Stimulated activated CD4-positive, alpha-beta T cell treated with anti-CD3 and anti-CD28 coated beads, Interleukin-4, amount 100 ng/mL, for 1 hour (primary cell): ENCODE data around the gene CNTNAP2.

Experiments
- DNase-seq: peaks from one replicate; pipeline ENCODE4 v3.0.0-alpha.2; 2020

CNTNAP2 gene

DNA sequence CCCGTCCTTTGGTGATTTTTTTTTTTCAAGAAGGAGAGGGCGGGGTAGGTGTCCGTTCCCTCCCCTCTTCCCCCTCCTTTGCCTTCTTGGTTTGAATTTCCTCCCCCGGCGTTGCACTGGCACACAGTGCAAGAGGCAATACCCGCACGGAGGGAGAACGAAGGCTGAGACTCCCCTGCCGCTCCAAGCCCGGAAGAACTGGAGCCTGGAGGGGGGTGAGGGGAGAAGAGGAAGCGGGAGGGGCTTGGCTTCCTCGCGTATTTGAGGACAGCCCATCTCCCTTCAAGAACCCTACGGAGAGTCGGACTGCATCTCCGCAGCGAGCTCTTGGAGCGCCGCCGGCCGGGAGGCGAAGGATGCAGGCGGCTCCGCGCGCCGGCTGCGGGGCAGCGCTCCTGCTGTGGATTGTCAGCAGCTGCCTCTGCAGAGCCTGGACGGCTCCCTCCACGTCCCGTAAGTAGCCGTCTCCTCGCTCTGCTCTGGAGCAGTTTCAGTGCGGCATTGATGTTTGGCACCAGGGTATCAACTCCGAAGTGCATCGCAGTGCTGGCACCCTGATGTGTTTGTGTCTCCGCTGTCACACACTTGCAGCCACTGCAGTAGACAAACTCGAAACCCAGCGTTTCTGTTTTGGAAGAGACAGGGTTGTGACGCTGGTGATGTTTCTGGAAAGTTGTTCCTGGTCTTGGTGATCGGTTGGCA is at the start of gene CNTNAP2:
TSS of gene CNTNAP2 (plus strand) at position 281 of the 702 bp plus-strand sequence. CDS start at position 357, 76 bp downstream.
- DNase-seq: no peak

DNA sequence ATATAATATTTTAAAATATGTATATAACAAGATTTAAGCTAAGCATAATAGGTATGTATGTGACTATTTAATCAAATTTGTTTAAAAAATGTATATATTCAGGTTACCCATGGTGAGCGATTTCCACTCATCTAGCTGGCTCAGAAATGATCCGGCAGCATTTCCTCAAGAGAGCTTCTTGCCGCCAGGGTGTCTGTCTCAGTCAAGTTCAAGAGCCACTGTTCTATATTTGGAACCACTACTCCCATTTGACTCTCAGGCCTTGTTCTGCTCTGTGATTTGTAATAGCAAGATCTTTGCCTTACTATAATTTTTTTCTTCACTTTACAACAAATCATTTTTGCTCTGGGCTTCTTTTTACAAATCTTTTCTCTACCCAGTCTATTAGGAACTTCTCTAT is 48.7 kb upstream of the CNTNAP2 start:
- DNase-seq: no peak

DNA sequence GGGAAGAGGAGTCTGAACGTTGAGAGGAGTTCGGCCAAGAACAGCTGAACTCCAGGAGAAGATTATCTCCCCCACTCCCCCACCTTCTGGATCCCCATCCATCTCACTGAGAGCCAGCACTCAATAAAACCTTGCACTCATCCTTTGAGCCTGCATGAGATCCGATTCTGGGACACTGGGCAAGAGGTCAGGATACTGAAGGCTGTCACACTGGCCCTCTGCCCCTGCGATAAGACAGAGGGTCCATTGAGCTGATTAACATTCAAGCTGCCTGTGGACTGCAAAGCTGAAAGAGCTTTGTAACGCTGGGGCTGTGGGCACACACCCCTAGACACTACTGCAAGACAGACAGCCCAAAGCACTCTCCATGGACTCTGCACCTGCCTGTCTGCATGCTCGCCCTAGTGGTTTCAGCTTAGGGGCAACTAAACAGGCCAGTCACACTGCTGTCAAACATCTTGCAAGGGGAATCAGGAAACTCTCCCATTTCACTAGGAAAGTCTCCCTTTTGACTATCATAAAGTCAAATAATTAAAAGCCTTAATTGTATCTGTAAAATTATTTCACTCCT is 42.3 kb upstream of the CNTNAP2 start:
- no peak for DNase-seq

DNA sequence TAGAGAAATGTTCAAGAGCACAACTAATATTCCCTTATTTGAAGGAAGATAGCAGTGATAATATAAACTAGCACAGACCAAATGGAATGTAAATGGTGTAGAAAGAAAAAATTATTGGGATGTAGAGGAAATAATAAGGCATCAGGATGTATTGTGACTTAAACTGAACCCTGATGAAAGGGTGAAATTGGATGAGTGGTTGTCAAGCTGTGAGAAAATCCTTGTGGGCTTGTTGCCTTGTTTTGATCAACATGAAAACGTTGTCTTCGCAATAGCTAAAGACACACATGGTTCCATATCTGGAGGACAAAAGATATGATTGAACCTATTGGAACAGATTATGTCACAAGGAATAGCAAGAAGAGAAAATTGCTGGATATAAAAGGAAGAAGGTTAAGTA is 40.3 kb upstream of the CNTNAP2 start:
- DNase-seq: no peak

DNA sequence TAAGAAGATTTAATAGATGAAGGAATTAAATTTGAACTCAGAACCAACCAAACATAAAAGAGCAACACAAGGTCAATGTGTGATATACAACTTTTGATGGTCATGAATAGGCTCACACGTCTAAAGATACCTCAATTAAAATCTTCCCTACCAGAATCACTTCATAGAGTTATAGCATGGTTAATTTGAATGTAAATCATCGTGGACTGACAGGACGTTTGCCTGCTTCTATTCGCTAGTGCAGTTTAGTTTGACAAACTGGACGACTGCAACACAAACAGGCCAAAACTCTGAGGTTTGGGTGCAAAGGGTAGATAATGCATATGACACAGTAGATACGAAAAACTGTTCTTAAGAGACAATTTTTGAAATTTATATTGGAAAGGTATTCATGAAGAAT is 32.5 kb upstream of the CNTNAP2 start:
- no peak for DNase-seq

DNA sequence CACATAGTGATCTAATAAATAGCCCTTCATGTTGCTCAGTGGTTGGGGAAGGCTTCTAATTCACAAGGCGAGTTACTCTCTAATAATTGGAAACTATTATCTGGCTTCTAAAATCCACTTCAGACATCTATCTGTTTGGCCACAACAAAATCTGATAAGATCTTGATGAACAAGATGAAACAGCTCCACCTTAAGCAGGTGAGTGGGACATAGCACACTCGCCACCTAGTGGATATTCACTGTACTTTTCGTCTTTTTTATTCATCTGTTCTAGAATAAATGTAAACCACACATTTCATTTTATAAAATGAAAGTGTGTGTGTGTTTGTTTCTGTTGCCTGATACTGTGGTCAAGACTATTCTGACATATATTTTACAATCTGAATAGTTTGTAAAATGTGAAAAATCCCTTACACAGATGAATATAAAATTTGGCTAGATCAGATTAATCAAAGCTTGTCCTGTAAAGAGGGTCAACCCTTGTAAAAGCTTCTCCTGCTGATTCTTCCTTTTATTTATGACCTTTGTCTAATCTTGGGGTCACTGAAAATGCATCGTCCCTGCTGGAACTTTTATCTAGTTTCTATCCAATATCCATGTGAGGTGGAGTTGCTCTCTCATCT is 26.5 kb upstream of the CNTNAP2 start:
- no peak for DNase-seq

DNA sequence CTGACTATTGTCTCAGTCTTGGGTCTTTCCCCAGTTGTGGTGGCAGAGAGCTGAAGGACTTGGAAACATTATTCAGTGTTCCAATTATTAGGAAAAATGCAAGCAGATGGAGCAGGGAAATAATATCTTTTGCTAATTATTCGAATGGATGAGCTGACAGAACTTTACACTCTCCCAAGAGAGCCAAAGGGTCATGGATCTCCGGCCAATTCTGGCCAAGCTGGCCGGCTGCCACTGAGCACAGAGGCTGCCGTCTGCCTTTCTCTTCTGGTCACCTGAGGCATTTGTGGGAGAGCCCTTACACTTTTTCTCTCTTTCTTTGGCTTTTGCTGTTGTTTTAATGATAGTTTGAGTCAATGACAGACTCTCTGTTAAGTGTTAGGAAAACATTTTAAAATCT is 22.2 kb upstream of the CNTNAP2 start:
- DNase-seq: no peak

DNA sequence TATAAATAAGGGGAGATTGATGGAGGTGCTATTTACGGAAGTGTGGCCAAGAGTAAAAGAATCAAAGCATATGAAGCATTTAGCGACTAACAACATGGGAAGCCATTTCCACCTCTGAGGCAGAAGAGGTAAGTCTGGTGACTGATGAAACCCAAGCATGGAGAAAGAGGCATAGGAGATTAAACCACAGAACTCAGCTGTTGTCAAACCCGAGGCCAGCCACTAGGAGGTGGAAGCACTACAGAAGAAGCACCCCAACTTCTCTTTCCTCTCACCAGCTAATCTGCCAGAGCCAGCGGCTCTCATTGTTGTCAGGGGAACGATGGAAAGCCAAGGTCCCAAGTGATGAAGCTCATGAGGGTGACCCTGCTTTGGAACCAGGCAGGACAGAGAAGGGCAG is 19.6 kb upstream of the CNTNAP2 start:
- DNase-seq: no peak

DNA sequence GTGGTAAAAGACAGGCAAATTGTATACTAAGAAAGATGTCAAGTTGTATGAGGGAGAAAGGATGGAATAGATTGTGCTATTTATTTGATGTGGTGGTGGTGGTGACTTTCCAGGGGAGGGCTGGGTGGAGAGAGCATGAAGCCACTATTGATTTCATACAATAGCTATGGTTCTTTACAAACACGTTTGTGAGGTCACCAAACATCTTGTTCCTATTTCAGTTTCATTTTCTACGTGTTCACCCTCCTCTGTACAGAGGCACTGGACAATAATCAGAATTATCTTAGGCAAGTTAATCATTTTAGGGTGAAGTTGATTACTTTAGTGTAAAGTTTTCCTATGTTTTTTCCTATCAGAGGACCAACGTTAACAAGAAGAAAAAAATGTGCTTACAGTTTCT is 10.3 kb upstream of the CNTNAP2 start:
- no peak for DNase-seq

DNA sequence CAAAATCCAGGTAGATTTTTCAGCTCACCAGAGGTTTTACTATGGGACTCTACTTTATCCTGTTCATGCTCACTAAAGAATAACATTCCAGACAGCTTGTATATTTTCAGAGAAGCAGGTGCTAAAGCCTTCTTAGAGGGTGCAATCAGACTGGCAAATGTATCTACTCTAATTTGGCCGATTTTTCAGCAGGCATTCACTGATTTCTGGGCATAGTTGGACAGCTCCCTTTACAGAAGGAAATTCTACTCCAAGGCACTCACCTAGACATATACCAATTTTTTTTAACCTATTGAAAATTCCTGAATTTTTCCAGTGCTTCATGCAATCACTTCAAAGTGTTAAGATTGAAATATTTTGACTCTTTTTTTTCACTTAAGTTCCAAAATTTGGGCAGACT is 3.8 kb upstream of the CNTNAP2 start:
- no peak for DNase-seq

DNA sequence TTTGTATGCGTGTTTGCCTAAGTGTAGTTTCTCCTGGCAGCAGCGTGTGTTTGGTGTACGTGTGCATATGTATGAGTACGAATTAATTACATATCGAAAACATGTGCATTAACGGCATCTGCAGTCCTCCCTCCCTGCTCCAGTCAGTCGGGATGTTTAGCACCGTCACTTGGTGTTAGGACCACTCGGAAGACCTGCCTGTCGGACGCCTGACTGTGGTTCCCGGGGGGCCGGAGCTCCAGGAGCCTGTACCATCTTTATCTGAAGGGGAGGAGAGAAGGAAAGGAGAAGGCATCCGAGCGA is 1.1 kb upstream of the CNTNAP2 start:
- no peak for DNase-seq

DNA sequence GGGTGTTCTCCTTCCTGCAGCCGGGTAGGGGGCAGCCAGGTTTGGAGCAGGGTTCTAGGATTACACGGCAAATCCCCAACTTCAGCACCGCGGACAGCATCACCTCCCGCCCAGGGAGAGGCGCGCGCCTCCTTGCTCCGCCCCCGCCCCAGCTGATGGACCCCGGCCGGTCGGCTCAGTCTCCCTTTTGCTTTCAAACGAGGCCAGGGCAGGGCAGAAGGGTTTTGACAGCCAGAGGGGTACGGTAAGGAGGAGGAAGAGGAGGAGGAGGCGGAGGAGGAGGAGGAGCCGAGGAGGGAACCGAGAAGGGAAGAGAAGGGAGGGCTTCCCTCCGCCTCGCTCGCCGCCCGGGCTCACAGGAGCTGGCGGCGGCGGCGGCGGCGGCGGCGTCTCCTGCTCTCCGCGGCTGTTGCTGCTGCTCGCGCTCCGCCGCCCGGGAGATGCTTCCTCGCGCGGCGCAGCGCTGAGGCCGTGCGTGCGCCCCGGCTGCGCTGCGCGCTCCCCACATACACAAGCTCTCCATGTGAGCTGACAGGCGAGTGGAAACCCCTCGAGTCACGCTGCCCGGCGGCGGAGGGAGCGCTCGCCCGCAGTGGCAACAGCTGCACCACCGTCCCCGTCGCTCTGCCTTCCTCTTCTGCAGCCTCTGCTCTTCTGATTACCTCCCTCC is 615 bp upstream of the CNTNAP2 start:
- DNase-seq: peak; percentile 12

DNA sequence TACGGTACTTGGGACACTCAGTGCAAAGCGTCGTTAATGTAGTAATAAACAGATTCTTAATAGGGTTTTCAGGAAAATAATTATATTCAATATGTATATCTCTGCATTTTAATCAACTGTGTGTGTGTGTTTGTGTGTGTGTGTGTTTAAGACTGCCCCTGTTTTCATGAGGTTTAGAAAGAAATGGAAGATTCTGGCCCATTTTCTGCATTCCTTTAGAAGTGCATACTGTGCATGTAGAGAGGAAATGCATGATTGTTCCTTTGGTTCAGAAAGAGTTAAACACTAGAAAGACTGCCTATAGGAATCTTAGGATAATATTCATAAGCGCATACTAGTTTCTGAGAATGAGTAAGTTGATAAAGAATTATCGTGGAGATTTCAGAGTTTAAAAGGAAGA is 975 bp downstream of the CNTNAP2 start:
- DNase-seq: no peak

DNA sequence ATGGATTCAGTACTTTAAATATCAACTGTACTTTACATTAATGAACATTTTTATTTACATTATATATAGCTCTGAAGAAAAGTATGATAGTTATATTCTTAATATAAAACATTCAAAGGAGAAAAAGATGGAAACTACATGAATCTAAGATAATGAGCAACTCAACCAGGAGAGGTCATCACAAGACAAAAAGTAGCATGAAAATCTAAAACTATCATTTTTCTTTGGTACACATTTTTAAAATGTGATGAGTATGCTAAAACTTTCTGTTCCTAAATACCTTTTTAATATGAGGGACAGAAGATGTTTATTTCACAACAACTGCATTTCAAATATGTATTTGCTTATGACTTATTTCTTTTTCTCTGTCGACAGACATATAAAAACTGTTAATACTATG is 2.4 kb downstream of the CNTNAP2 start:
- DNase-seq: no peak

DNA sequence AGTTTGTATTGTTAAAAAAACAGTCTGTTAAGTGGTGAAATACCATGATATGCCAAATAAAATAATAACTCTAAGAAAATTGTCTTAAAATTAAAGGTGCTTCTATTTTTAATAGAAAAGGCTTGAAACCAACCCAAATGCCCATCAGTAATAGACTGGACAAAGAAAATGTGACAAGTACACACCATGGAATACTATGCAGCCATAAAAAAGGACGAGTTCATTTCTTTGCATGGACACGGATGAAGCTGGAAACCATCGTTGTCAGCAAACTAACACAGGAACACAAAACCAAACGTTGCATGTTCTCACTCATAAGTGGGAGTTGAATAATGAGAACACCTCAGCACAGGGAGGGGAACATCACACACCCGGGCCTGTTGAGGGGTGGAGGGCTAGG is 7.1 kb downstream of the CNTNAP2 start:
- DNase-seq: no peak

DNA sequence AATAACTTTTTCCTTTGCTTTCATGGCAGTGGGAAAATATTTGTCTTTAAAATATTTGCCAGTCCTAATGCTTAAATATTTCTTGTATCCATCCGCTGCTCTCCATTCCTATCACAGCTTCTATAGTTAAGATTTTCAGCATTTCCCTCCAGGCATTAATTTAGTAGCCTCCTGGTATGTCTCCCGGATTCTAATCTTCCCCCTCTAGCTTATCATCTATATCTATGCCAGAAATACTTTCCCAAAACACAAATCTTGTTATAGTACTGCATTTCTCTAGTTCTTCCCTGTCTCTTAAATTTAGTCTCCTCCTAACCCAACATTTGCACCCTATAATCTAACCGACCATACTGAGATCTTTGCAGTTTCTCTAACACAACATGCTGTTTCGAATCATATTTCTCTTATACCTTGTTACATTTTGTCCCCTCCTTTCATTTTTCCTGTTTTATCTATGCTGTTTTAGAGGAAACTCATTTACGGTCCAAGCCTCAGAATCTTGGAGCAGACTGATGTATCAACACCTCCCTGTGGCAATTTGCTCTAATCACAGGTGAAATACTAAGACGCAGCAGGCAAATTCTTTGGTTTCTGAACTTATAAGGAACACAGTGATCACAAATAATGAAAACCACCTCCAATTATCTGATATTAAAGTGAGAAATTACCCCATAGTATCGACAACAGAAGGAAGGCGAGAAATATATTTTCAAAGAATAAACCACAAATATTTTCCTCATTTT is 10.3 kb downstream of the CNTNAP2 start:
- DNase-seq: no peak

DNA sequence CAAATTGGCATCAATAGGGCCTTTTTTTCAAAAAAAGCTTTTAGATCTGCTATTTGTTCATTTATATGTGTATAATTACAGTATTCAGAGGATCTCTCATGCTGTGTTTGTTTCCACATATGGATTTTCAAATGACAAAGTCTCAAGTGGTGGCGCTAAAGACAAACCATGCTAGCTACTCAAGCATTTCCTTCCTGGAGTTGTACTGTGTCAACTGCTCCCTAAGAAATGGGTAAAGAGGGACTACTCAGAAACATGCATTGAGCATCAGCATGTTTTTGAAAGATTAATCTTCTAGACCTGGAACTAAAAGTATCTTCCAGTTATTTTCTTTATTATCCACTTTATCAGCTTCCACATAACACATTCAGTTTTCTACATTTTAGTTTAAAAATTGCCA is 12.7 kb downstream of the CNTNAP2 start:
- DNase-seq: no peak

DNA sequence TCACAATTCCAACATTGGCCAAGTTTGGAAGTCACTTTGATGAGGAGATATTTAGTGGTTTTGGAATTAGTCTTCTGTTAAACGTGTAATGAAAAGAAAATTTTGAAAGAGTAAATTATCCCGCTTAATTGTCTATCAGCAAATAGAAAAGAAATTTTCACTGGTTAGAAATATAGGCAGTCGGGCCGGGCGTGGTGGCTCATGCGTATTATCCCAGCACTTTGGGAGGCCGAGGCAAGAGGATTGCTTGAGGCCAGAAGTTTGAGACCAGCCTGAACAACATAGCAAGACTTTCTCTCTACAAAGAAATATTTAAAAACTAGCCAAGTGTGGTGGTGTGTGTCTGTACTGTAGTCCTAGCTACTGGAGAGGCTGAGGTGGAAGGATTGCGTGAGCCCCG is 13.4 kb downstream of the CNTNAP2 start:
- DNase-seq: no peak

DNA sequence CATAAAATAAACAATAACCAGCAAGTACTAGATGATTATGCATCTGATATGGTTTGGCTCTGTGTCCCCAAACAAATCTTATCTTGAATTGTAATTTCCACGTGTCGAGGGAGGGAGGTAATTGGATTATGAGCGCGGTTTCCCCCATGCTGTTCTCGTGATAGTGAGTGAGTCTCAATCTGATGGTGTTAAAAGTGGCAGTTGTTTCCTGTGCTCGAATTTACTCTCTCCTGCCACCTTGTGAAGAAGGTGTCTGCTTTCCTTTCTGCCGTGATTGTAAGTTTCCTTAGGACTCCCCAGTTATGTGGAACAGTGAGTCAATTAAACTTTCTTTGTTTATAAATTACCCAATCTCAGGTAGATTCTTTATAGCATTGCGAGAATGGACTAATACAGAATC is 15.1 kb downstream of the CNTNAP2 start:
- no peak for DNase-seq

DNA sequence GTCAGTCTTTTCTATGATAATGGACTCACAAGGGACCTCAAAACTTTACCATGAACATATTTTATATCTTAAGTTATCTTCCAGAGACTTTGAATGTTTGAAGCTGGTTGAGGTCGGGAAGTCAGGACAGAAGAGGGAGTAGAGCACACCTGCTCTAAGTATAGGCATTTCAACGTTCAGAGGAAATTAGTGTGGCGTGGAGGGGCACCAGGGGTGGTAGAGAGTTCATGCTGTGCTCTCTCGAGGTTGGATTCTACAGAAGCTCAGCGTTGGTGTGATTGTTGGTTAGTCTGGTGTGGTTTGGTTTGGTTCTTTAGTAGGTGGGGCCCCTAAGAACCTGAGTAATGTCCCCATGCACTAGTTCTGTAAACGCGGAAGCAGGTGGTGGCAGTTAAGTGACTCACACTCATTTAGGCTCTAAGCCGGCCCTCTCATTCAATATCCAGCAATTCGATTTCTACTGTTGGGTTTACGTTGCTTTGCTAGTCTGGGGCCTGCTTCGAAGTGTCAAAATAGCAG is 19.8 kb downstream of the CNTNAP2 start:
- no peak for DNase-seq

DNA sequence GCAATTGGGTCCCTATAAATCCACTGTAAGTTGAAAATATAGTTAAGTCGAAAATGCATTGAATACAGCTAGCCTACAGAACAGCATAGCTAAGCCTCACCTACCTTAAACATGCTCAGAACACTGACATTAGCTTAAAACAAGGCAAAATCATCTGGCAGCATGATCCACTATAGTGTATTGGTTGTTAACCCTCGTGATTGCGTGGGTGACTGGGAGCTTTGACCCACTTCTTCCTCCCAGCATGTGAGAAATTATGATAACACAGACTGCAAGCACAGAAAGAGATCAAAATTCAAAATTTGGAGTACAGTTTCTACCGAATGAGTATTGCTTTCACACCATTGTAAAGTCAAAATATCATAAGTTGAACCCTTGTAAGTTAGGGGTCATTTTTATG is 22.3 kb downstream of the CNTNAP2 start:
- DNase-seq: no peak

DNA sequence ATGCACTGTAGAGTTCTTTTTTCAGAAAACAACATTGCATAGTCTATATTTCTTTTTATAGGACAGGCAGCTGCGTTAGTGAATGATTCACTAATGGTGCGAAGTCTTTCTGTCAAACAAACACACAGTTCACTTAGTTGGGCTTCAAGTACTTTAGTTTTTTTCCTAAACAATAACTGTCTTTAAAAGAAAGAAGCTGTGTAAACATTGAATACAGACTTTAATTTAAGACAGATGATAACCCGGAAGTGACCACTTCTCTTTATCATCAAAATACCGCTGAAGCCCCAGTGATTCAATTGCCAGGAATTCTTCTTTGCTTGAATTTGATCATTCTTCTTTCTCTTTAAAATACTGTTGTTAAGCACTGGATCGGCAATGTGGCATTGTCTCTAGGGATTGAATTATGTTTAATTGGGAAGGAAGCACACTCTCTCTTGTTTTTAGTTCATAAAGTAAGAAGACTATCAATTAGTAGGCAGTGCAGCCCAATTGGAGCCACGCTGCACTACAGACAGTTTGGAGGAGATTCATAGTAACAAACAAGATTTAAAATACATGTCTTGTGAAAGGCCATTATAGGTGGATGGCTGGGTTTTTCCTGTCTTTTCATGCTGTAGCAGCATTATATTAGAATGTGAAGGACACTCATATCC is 30.4 kb downstream of the CNTNAP2 start:
- no peak for DNase-seq

DNA sequence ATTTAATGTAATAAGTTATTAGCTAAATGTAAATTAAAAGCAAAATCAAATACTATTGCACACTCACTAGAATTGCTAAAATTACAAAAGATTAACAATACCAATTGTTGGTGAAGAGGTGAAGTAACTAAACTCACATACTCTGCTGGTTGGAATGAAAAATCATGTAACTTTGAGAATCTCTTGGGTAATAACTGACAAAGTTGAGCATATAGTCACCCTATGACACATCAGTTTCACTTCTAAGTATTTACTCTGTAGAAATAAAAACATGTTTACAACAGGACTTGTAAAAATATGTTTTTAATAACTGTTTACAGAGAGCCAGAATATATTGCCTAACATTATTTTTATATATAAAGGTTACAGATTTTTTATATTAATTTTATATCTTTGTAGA is 33.6 kb downstream of the CNTNAP2 start:
- DNase-seq: no peak
